Measurements from ENCODE around the gene COL25A1. TPM values are rescaled to one million over a fixed set of nuclear protein-coding genes. Genes with fewer than 3 reads are reported as not detected.

The COL25A1 gene
- total RNA-seq, 4 donors from 2014 or later, result 7.1 to 21.3 (median 12.6) TPM

DNA sequence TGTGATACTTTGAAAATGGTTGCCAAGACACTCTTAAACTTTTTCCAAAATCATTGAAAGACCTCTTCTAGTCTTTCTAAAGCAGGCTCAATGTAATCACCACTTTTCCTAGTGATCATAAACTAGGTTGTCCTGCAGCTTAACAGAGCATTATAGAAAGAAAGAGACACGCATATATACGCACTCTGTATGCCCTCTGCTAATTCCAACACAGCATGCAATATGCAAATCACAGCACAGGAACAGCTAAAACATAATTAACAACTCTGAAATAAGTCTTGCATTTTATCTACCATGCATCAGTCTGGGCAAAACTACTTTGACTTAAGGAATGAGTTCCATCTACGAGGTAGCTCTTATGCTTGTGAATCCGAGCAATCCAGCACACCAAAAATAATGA lies 94.6 kb downstream of the COL25A1 start:
- no peak for ATAC-seq (ENCODE audit: low FRiP score)
- DNase-seq (ENCODE audit: low spot score), result no peak
- TF ChIP-seq, protein P1, sequence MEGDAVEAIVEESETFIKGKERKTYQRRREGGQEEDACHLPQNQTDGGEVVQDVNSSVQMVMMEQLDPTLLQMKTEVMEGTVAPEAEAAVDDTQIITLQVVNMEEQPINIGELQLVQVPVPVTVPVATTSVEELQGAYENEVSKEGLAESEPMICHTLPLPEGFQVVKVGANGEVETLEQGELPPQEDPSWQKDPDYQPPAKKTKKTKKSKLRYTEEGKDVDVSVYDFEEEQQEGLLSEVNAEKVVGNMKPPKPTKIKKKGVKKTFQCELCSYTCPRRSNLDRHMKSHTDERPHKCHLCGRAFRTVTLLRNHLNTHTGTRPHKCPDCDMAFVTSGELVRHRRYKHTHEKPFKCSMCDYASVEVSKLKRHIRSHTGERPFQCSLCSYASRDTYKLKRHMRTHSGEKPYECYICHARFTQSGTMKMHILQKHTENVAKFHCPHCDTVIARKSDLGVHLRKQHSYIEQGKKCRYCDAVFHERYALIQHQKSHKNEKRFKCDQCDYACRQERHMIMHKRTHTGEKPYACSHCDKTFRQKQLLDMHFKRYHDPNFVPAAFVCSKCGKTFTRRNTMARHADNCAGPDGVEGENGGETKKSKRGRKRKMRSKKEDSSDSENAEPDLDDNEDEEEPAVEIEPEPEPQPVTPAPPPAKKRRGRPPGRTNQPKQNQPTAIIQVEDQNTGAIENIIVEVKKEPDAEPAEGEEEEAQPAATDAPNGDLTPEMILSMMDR (IDR thresholded peaks at IDR 0.05), result no peak

DNA sequence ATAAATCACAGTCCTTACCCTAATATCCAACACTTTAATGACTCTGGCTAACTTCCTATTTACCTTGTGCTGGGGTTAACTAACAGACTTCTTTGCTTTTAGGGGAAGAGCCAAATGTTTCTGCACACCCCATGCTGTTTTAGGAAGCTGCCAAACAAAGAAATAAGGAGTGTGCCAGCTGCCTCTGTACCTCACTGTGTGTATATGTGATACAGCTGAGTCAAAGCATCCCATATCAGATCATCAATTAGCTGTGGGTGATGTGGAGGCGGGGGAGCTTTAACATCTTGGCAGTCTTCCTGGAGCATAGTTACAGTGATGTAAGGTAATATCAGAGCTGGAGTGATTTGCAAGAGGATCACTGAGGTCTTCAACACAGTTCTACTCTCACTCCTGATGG lies 95.4 kb downstream of the COL25A1 start:
- DNase-seq (ENCODE audit: low spot score) (no peak), ATAC-seq (ENCODE audit: low FRiP score) (no peak)
- TF ChIP-seq, protein P1 (IDR thresholded peaks at IDR 0.05), result no peak

DNA sequence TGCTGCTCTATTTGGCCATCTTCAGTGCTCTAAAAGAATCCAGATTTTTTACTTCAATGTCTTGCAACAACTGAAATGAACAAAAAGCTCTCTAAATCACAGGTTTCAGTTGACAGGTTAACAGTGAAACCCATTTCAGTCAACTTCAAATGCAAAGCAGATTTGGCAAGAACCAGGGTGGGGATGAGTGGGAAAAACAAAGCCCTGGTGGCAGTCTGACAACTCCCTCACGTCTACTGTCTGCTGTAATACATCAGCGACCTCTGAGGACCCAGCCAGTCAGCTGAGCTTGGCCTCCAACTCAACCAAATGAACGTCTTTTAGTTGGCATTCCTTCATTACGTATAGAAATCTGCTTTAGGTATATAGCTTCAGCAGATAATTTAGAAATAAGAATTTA lies 95.8 kb downstream of the COL25A1 start:
- ATAC-seq (ENCODE audit: low FRiP score) (no peak), DNase-seq (ENCODE audit: low spot score) (no peak)
- TF ChIP-seq, protein P1 (IDR thresholded peaks at IDR 0.05), result no peak

DNA sequence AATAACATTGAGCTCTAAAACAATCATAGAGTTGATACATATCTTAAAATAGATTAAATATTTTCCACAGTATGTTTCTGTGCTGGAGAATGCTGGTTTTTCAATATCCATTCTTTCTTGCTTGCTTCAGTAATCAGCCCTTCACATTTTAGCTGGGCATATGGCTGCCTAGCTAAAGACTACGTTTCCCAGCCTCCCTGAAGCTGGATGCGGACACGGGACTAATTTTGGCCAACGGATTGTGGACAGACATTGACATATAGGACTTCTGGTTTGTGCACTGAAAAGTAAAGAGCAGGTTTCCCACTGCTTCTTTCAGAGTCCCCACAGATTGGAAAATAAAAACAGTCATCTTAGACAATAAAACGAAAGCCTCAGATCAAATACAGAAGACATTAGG lies 97.3 kb downstream of the COL25A1 start:
- TF ChIP-seq, protein P1 (IDR thresholded peaks at IDR 0.05), result no peak
- ATAC-seq (ENCODE audit: low FRiP score) (no peak), DNase-seq (ENCODE audit: low spot score) (no peak)

DNA sequence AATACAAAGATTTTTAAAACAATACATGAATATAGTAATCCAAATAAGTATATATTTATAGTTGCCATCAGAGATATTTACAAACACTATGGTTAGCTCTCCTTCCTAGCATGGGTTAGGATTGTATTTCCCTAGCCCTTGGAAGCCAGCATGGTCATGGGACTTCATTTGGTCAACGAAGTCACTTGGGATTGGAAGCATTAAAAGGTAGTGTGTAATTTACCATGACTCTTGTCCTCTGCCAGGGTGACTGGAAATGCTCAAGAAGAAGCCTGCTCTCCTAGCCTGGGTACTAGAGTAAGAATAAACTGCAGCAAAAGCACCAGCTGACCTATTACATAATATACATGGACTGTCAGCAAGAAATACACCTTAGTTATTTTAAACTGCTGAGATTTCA lies 102.9 kb downstream of the COL25A1 start:
- TF ChIP-seq, protein P1 (IDR thresholded peaks at IDR 0.05), result no peak
- no peak for DNase-seq (ENCODE audit: low spot score)
- no peak for ATAC-seq (ENCODE audit: low FRiP score)

DNA sequence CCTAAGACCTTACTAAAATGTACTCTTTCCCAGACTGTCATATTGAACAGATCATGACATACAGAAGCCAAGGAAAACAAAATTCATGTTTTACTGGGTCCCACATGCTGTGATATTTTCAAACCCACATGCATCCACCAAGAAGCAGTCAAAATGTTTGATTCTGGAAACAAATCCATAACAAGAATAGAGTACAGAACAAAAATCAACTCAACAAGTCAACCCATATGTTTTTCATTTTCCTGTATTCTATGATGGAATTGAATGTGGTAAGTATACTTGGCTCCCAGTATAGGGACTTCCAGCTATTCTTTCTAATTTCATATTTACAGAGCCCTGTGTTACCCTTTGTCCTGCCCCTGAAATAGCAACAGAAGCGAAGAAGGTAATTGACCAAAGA lies 106.8 kb downstream of the COL25A1 start:
- TF ChIP-seq, protein P1 (IDR thresholded peaks at IDR 0.05), result no peak
- ATAC-seq (ENCODE audit: low FRiP score), result no peak
- DNase-seq (ENCODE audit: low spot score), result no peak

DNA sequence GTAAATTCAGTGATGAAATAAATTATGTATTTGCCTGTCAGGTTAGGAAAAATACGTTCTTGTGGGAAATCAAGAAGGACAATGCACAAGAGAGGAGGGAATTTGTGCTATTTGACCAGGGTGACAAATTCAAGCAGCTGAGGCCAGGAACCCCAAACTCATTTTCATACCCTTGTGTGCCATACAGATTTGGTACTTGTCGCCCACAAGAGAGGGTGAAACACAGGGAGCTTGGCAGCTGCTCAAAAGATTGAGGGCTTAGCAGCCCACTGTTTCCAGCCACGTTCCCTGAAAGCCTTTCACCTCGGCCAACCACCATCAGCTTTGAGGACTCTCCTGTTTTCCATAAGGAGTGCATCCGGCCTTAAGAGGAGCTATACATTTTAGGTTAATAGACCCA lies 111.2 kb downstream of the COL25A1 start:
- no peak for ATAC-seq (ENCODE audit: low FRiP score)
- TF ChIP-seq, protein P1 (IDR thresholded peaks at IDR 0.05), result no peak
- no peak for DNase-seq (ENCODE audit: low spot score)
